H9 (cell line): Measurements from ENCODE around the gene CERK. TPM values are rescaled to one million over a fixed set of nuclear protein-coding genes. Genes with fewer than 3 reads are reported as not detected.

Experiments used
- DNase-seq: peaks from one replicate; pipeline ENCODE4 v3.0.0-alpha.2; 2017
- H2AFZ ChIP-seq: one replicate; pipeline ENCODE4 v1.6.1; 2013; ENCODE audit warnings: mild to moderate bottlenecking, low read length, control low read depth, moderate library complexity
- H2AK5ac ChIP-seq: 2 replicates; pipeline ENCODE4 v1.6.1; 2013; ENCODE audit warnings: low read length, control low read depth, mixed read lengths; ENCODE audit not compliant: insufficient read length
- H2BK120ac ChIP-seq: one replicate; pipeline ENCODE4 v1.6.1; 2013; ENCODE audit warnings: low read depth, mild to moderate bottlenecking, low read length, control low read depth, inconsistent platforms; ENCODE audit not compliant: poor library complexity, severe bottlenecking
- H2BK12ac ChIP-seq: 2 replicates; pipeline ENCODE4 v1.6.1; 2013; ENCODE audit warnings: low read length, control low read depth, mixed read lengths, low read depth; ENCODE audit not compliant: insufficient read length
- H2BK15ac ChIP-seq: 2 replicates; pipeline ENCODE4 v1.6.1; 2013; ENCODE audit warnings: low read depth, low read length, control low read depth
- H2BK20ac ChIP-seq: one replicate; pipeline ENCODE4 v1.6.1; 2013; ENCODE audit warnings: low read depth, mild to moderate bottlenecking, low read length, control low read depth, inconsistent platforms; ENCODE audit not compliant: poor library complexity, severe bottlenecking
- H2BK5ac ChIP-seq: 2 replicates; pipeline ENCODE4 v1.6.1; 2013; ENCODE audit warnings: low read length, control low read depth, mixed read lengths; ENCODE audit not compliant: insufficient read length
- H3K14ac ChIP-seq: 2 replicates; pipeline ENCODE4 v1.6.1; 2013; ENCODE audit warnings: low read length, control low read depth; ENCODE audit not compliant: insufficient read depth
- H3K18ac ChIP-seq: 2 replicates; pipeline ENCODE4 v1.6.1; 2013; ENCODE audit warnings: low read depth, mild to moderate bottlenecking, mixed read lengths, low read length, control low read depth; ENCODE audit not compliant: insufficient read length
- H3K23ac ChIP-seq: 2 replicates; pipeline ENCODE4 v1.6.1; 2013; ENCODE audit warnings: low read length, control low read depth, mixed read lengths, low read depth; ENCODE audit not compliant: insufficient read length
- H3K23me2 ChIP-seq: 2 replicates; pipeline ENCODE4 v1.6.1; 2013; ENCODE audit warnings: low read depth, mild to moderate bottlenecking, mixed read lengths, low read length, control low read depth; ENCODE audit not compliant: insufficient read length, poor library complexity, severe bottlenecking
- H3K27ac ChIP-seq: 2 replicates; pipeline ENCODE4 v1.5.1; 2013; ENCODE audit warnings: low read length, control low read depth, mixed read lengths, low read depth; ENCODE audit not compliant: insufficient read length
- H3K27me3 ChIP-seq: 2 replicates; pipeline ENCODE4 v1.6.1; 2013; ENCODE audit warnings: low read length, control low read depth, inconsistent platforms; ENCODE audit not compliant: insufficient read depth
- H3K4ac ChIP-seq: 2 replicates; pipeline ENCODE4 v1.6.1; 2013; ENCODE audit warnings: low read depth, mild to moderate bottlenecking, control low read depth, inconsistent platforms, low read length, moderate library complexity
- H3K4me1 ChIP-seq: 2 replicates; pipeline ENCODE4 v1.6.1; 2013; ENCODE audit warnings: low read length, control low read depth, inconsistent platforms; ENCODE audit not compliant: insufficient read depth
- H3K4me2 ChIP-seq: 2 replicates; pipeline ENCODE4 v1.6.1; 2013; ENCODE audit warnings: low read length, control low read depth, mixed read lengths; ENCODE audit not compliant: insufficient read length, insufficient read depth
- H3K56ac ChIP-seq: 2 replicates; pipeline ENCODE4 v1.6.1; 2013; ENCODE audit warnings: low read depth, mild to moderate bottlenecking, mixed read lengths, low read length, control low read depth; ENCODE audit not compliant: insufficient read length
- H3K79me1 ChIP-seq: 2 replicates; pipeline ENCODE4 v1.6.1; 2013; ENCODE audit warnings: low read depth, mild to moderate bottlenecking, moderate library complexity, low read length, control low read depth, inconsistent platforms; ENCODE audit not compliant: insufficient read depth, poor library complexity, severe bottlenecking
- H3K79me2 ChIP-seq: 2 replicates; pipeline ENCODE4 v1.6.1; 2013; ENCODE audit warnings: low read length, control low read depth, inconsistent platforms; ENCODE audit not compliant: insufficient read depth
- H3K9ac ChIP-seq: 2 replicates; pipeline ENCODE4 v1.6.1; 2013; ENCODE audit warnings: low read length, control low read depth, mixed read lengths; ENCODE audit not compliant: insufficient read length; ENCODE audit errors: extremely low read depth
- H3K9me3 ChIP-seq: one replicate; pipeline ENCODE4 v1.6.1; 2013; ENCODE audit warnings: low read depth, low read length, inconsistent platforms; ENCODE audit not compliant: control insufficient read depth
- H3T11ph ChIP-seq: one replicate; pipeline ENCODE4 v1.6.1; 2013; ENCODE audit warnings: mild to moderate bottlenecking, low read length, control low read depth, inconsistent platforms
- H4K20me1 ChIP-seq: one replicate; pipeline ENCODE4 v1.6.1; 2013; ENCODE audit not compliant: control insufficient read depth, insufficient read length, insufficient read depth
- H4K5ac ChIP-seq: 2 replicates; pipeline ENCODE4 v1.6.1; 2013; ENCODE audit warnings: low read depth, mild to moderate bottlenecking, mixed read lengths, low read length, control low read depth; ENCODE audit not compliant: insufficient read length
- H4K8ac ChIP-seq: replicated peaks from 2 replicates; pipeline ENCODE4 v1.6.1; 2013; ENCODE audit warnings: low read length, control low read depth, mixed read lengths, low read depth; ENCODE audit not compliant: insufficient read length
- H4K91ac ChIP-seq: 2 replicates; pipeline ENCODE4 v1.6.1; 2013; ENCODE audit warnings: low read depth, mild to moderate bottlenecking, moderate library complexity, mixed read lengths, low read length, control low read depth; ENCODE audit not compliant: insufficient read length
- H3K27ac Mint-ChIP-seq, 3 experiments: 2 replicates in 2 of 3; 3 replicates in 1 of 3; pipeline ENCODE4 v1.8.0; 2020 to 2021; ENCODE audit warnings: mixed read lengths in 3 of 3, mild to moderate bottlenecking in 1 of 3, moderate library complexity in 1 of 3
- H3K27me3 Mint-ChIP-seq: 2 replicates; pipeline ENCODE4 v1.8.0; 2021; ENCODE audit warnings: low read depth, mild to moderate bottlenecking, moderate library complexity, mixed read lengths
- H3K36me3 Mint-ChIP-seq, 3 experiments: 2 replicates in 2 of 3; 3 replicates in 1 of 3; pipeline ENCODE4 v1.8.0; 2020 to 2021; ENCODE audit warnings: low read depth in 3 of 3, mixed read lengths in 3 of 3; ENCODE audit not compliant: insufficient read depth in 1 of 3
- H3K4me1 Mint-ChIP-seq, 2 experiments: 2 replicates each; pipeline ENCODE4 v1.8.0; 2020; ENCODE audit warnings: mixed read lengths in 2 of 2
- H3K4me3 Mint-ChIP-seq, 2 experiments: 2 replicates in 1 of 2; 3 replicates in 1 of 2; pipeline ENCODE4 v1.8.0; 2020 to 2021; ENCODE audit warnings: mild to moderate bottlenecking in 2 of 2, mixed read lengths in 2 of 2, moderate library complexity in 1 of 2
- H3K9me3 Mint-ChIP-seq, 2 experiments: 2 replicates in 1 of 2; 3 replicates in 1 of 2; pipeline ENCODE4 v1.8.0; 2020; ENCODE audit warnings: mild to moderate bottlenecking in 2 of 2, mixed read lengths in 2 of 2, moderate library complexity in 1 of 2
- CTCF ChIP-seq: fragments of 200-600 bp; sonication (generic); conservative IDR thresholded peaks from 3 replicates; pipeline ENCODE4 v1.8.0; 2021; ENCODE audit warnings: antibody characterized with exemption, mild to moderate bottlenecking
- WGBS: extraction: QIAGEN DNeasy Blood & Tissue Kit; methylation state at CpG from one replicate; pipeline ENCODE4 v1.1.7; 2013; ENCODE audit warnings: missing lambda C conversion rate, low lambda C conversion rate, mixed read lengths; ENCODE audit not compliant: insufficient read length; ENCODE audit errors: extremely low coverage; 5-methylcytosine and 5-hydroxymethylcytosine counted together
- total RNA-seq: library from RNA; stranded (reverse); gene quantifications from 2 replicates; pipeline ENCODE4 v1.2.1, GENCODE V29; 2021

CERK gene
- total RNA-seq, 1 experiment from 2014 or later: 47.1 TPM

GRCh38 chr22:46777609-46777970, 39.5 kb upstream of the CERK start:
- Histone ChIP-seq H2BK120ac (no peak overlapping the region), H2BK5ac (no peak overlapping the region), H3K14ac (no peak overlapping the region), H3K56ac (no peak overlapping the region), H3K79me1 (peaks cover 3% of the 10 kb centered on the region), H4K8ac (no peak overlapping the region), H2BK15ac (no peak overlapping the region), H4K5ac (no peak overlapping the region), H3K9me3 (no peaks in the 10 kb centered on the region), H3K23ac (no peak overlapping the region), H3K18ac (no peak overlapping the region), H2BK20ac (no peak overlapping the region), H3K4ac (no peak overlapping the region), H3K4me1 (no peaks in the 10 kb centered on the region; the same call in 1 of the 2 replicates), H3K4me2 (no peak overlapping the region), H3K9ac (no peak overlapping the region), H2AFZ (no peak overlapping the region), H4K20me1 (no peaks in the 10 kb centered on the region), H3K23me2 (peaks cover 4% of the 10 kb centered on the region), H3K27ac (no peak overlapping the region), H3T11ph (no peak overlapping the region), H2BK12ac (no peak overlapping the region), H4K91ac (no peak overlapping the region), H3K27me3 (no peaks in the 10 kb centered on the region), H3K79me2 (peaks cover 10% of the 10 kb centered on the region; the same call in 1 of the 2 replicates), H2AK5ac (no peak overlapping the region)
- Mint-ChIP-seq H3K27me3 (no peaks in the 10 kb centered on the region), H3K27ac (peak overlapping the region in 2 of 3 experiments; percentile 3 to 85; a peak in 3 of 7 replicates), H3K4me3 (no peak overlapping the region), H3K4me1 (peaks cover 37 to 43% of the 10 kb centered on the region in 2 experiments), H3K36me3 (no peaks in the 10 kb centered on the region; a peak in 1 of 7 replicates), H3K9me3 (no peaks in the 10 kb centered on the region)
- WGBS: no CpG with 5 or more reads among the region's 11 CpGs
- DNase-seq: no peak
- TF ChIP-seq CTCF: no peak
